ENCODE results near the gene B4GALT7. TPM values are rescaled to one million over a fixed set of nuclear protein-coding genes. Genes with fewer than 3 reads are reported as not detected.

Gene B4GALT7
- polyA plus RNA-seq, 1 of the 3 experiments (the other 2 are of a cell fraction): 37.5 TPM

- Histone ChIP-seq H2AFZ (ENCODE audit: low read depth) (no peak overlapping the region), H3F3A (replicated peaks; ENCODE audit: insufficient read depth) (peaks cover 6% of the 10 kb centered on the region), H3K79me2 (ENCODE audit: insufficient read depth) (peaks cover 62% of the 10 kb centered on the region), H3K27me3 (ENCODE audit: insufficient read depth) (no peaks in the 10 kb centered on the region), H3K9ac (peak overlapping the region; percentile 78), H4K20me1 (ENCODE audit: insufficient read depth) (peaks cover 53% of the 10 kb centered on the region), H3K4me3 (ENCODE audit: low read depth in 2 of 2, low read length in 1 of 2) (peak overlapping the region; percentile 93 to 94), H3K9me3 (no peaks in the 10 kb centered on the region), H3K9me2 (no peaks in the 10 kb centered on the region), H3K36me3 (replicated peaks in 1 of 2; ENCODE audit: control insufficient read depth in 1 of 2, insufficient read depth in 2 of 2, low read length in 1 of 2) (peaks cover 12 to 19% of the 10 kb centered on the region in 2 experiments), H3K4me1 (ENCODE audit: control insufficient read depth in 1 of 2, insufficient read depth in 2 of 2, low read depth in 1 of 2, low read length in 1 of 2) (peaks cover 0 to 21% of the 10 kb centered on the region in 2 experiments; a peak in 2 of 4 replicates), H3K4me2 (peak overlapping the region; percentile 99), H3K27ac (ENCODE audit: low read depth in 2 of 2, low read length in 1 of 2) (peak overlapping the region in 1 of 2 experiments; percentile 29; a peak in 3 of 4 replicates)
- ChIA-PET CTCF (interaction anchor here (1.4 kb wide), 1 partner anchor 37 kb away, joined by 3 read pairs; no protein-coding TSS in a partner anchor), POLR2A (no interaction called here)
- WGBS (ENCODE audit: low lambda C conversion rate): 47% methylated on average over 16 of the region's 16 CpGs
- DNase-seq: peak; percentile 54
- TF ChIP-seq REST (IDR thresholded peaks at IDR 0.05; ENCODE audit: low read depth, low read length): no peak
- no peak for TF ChIP-seq IRF3 (IDR thresholded peaks at IDR 0.05; ENCODE audit: low read depth, low read length)
- no peak for TF ChIP-seq CTCF (IDR thresholded peaks at IDR 0.05)
- no peak for TF ChIP-seq EZH2phosphoT487 (IDR thresholded peaks at IDR 0.05; ENCODE audit: borderline replicate concordance, low read depth)
- TF ChIP-seq RXRA (IDR thresholded peaks at IDR 0.05; ENCODE audit: borderline replicate concordance, low read depth): no peak
- peak; percentile 71; the same call in 1 of the 2 replicates for TF ChIP-seq MXI1 (IDR thresholded peaks at IDR 0.05; ENCODE audit: low read depth, low read length)
- TF ChIP-seq GATA2 (CRISPR knock-in tag; IDR thresholded peaks at IDR 0.05): no peak
- no peak for TF ChIP-seq FOXJ3 (CRISPR knock-in tag; IDR thresholded peaks at IDR 0.05)
Observed at GRCh38 chr5:177552839-177553455, 47.0 kb upstream of the B4GALT7 start.
